ENCODE data around the gene EVI5L.
A peak's percentile ranks its signal among the peaks of the same experiment; 100 is the strongest.
"Not testable (repeated sequence)": the region's sequence is repeated elsewhere in the genome, so short reads cannot be mapped to it uniquely, and the experiment has no call there.

EVI5L gene

GRCh38 chr19:7856109-7856591 lies 26.1 kb downstream of the EVI5L start:
- H3K4me3 Mint-ChIP-seq: no peak overlapping the region
- no peak for ATAC-seq (replicated peaks)
- peaks cover 11 to 18% of the 10 kb centered on the region in 2 donors for H3K4me1 Mint-ChIP-seq
- peaks cover 29 to 33% of the 10 kb centered on the region in 2 donors for H3K27me3 Mint-ChIP-seq
- DNase-seq: no peak
- H3K36me3 Mint-ChIP-seq: peaks cover 16 to 29% of the 10 kb centered on the region in 2 donors
- no peak overlapping the region for H3K27ac Mint-ChIP-seq
- no peaks in the 10 kb centered on the region for H3K9me3 Mint-ChIP-seq

- H3K9me3 Mint-ChIP-seq: no peaks in the 10 kb centered on the region
- peaks cover 16 to 30% of the 10 kb centered on the region in 2 donors for H3K36me3 Mint-ChIP-seq
- H3K27me3 Mint-ChIP-seq: peaks cover 37 to 38% of the 10 kb centered on the region in 2 donors
- ATAC-seq (replicated peaks) (no peak), DNase-seq (no peak)
- no peak overlapping the region for H3K27ac Mint-ChIP-seq
- no peak overlapping the region for H3K4me3 Mint-ChIP-seq
- H3K4me1 Mint-ChIP-seq: peaks cover 12 to 26% of the 10 kb centered on the region in 2 donors
Measured at GRCh38 chr19:7856679-7857663, 27.0 kb downstream of the EVI5L start.

DNA sequence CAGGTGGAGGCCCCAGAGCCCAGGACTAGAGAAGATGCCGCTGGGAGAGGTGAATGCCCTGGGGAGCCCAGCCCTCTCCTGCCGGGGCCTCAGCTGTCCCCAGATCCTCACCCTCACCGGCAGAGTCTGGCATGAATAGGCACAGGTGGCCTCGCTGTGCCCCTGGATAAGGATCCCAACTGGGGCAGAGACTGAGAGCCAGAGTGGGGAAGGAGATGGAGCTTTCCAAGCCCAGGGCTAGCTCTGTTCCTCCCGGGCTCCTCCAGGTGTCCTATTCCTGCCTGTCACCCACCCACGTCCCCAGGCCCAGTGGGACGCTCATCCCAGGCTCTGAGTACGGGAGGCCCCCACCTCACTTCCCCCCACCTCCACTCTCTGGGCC lies 27.7 kb downstream of the EVI5L start:
- H3K27ac Mint-ChIP-seq: no peak overlapping the region
- H3K4me3 Mint-ChIP-seq: no peak overlapping the region
- peaks cover 38 to 41% of the 10 kb centered on the region in 2 donors for H3K27me3 Mint-ChIP-seq
- DNase-seq: no peak
- peaks cover 16 to 30% of the 10 kb centered on the region in 2 donors for H3K36me3 Mint-ChIP-seq
- no peak for ATAC-seq (replicated peaks)
- no peaks in the 10 kb centered on the region for H3K9me3 Mint-ChIP-seq
- H3K4me1 Mint-ChIP-seq: peaks cover 12 to 28% of the 10 kb centered on the region in 2 donors

DNA sequence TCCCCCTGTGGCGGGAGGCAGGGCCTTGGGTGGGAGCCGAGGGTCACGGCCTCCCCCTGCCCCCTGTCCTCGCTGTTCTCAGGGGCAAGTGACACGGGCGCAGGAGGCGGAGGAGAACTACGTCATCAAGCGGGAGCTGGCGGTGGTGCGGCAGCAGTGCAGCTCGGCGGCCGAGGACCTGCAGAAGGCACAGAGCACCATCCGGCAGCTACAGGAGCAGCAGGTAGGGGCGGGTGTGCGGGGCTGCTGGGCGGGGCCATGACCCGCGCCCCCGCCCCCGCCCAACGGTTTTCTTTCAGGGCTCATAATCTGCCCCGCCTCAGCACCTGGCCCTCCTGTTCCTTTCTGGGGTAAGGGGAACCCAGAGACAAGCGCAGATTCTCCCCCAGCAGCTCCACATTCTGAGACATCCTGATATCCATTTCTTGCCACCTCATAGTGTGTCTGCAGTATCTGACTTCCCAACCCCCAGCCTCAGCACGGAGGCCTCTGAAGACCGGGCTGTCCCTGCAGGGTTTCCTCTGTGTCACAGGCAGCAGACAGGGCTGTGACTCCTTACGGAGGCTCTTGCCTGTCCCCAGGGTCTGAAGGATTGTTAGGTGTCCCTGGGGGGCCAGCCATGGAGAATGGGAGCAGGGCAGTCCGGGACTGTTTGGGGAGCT lies 28.2 kb downstream of the EVI5L start:
- Mint-ChIP-seq H3K36me3 (peaks cover 16 to 30% of the 10 kb centered on the region in 2 donors), H3K27ac (no peak overlapping the region), H3K27me3 (peaks cover 38 to 41% of the 10 kb centered on the region in 2 donors), H3K4me1 (peaks cover 8 to 23% of the 10 kb centered on the region in 2 donors), H3K9me3 (no peaks in the 10 kb centered on the region), H3K4me3 (peak overlapping the region in 1 of 2 donors; percentile 25)
- DNase-seq (no peak), ATAC-seq (replicated peaks) (no peak)

- not testable (repeated sequence) for ATAC-seq (replicated peaks); DNase-seq; H3K4me3 Mint-ChIP-seq; H3K27ac Mint-ChIP-seq; H3K9me3 Mint-ChIP-seq
- peaks cover 16 to 30% of the 10 kb centered on the region in 2 donors for H3K36me3 Mint-ChIP-seq
- H3K4me1 Mint-ChIP-seq: peaks cover 5 to 18% of the 10 kb centered on the region in 2 donors
- H3K27me3 Mint-ChIP-seq: peaks cover 47% of the 10 kb centered on the region in 2 donors
Measured at GRCh38 chr19:7859087-7859486, 29.1 kb downstream of the EVI5L start.

DNA sequence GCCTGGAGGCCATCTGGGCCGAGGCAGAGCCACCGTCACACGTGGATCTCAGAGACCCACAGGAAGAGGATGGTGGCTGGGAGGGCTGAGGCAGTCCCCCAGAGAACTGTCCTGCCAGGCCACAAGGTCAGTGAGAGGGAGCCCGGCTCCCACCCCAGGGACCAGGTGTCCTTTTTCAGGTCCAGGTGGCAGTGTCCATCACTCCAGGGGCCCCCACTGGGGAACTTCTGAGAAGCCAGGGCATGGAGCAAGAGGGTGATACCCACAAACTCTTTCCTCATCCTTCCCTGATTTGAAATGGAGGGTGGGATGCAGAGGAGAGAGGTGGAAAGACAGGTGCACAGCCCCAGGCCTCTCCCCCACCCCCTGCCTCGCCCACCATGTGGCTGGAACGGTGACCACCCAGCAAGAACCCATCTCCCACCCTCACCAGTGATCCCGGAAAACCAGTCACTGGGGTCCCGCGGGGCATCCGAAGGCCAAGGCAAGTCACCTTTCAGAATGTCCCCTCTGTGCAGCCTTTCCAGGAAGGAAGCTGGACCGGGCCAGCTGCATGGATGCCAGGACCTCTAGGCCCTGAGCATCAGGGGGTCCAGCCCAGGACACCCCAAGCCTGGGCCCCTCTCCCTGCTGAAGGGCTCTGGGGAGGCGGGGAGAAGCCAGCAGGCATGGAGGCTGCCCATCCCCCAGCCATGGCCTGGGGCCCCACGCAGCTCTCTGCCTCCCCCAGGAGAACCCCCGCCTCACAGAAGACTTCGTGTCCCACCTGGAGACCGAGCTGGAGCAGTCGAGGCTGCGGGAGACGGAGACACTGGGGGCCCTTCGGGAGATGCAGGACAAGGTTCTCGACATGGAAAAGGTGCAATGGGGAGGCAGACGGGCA lies 30.1 kb downstream of the EVI5L start:
- Mint-ChIP-seq H3K27ac (no peak overlapping the region), H3K9me3 (no peaks in the 10 kb centered on the region), H3K4me3 (no peak overlapping the region), H3K4me1 (peaks cover 6 to 24% of the 10 kb centered on the region in 2 donors), H3K27me3 (peaks cover 56% of the 10 kb centered on the region in 2 donors), H3K36me3 (peaks cover 17 to 28% of the 10 kb centered on the region in 2 donors)
- DNase-seq (no peak), ATAC-seq (replicated peaks) (no peak)

- DNase-seq (no peak), ATAC-seq (replicated peaks) (no peak)
- Mint-ChIP-seq H3K4me1 (peaks cover 10 to 29% of the 10 kb centered on the region in 2 donors), H3K27me3 (peaks cover 63 to 64% of the 10 kb centered on the region in 2 donors), H3K27ac (no peak overlapping the region), H3K9me3 (no peaks in the 10 kb centered on the region), H3K4me3 (peak overlapping the region; percentile 41 to 65), H3K36me3 (peaks cover 15 to 28% of the 10 kb centered on the region in 2 donors)
Measured at GRCh38 chr19:7860714-7861618, 30.9 kb downstream of the EVI5L start.

DNA sequence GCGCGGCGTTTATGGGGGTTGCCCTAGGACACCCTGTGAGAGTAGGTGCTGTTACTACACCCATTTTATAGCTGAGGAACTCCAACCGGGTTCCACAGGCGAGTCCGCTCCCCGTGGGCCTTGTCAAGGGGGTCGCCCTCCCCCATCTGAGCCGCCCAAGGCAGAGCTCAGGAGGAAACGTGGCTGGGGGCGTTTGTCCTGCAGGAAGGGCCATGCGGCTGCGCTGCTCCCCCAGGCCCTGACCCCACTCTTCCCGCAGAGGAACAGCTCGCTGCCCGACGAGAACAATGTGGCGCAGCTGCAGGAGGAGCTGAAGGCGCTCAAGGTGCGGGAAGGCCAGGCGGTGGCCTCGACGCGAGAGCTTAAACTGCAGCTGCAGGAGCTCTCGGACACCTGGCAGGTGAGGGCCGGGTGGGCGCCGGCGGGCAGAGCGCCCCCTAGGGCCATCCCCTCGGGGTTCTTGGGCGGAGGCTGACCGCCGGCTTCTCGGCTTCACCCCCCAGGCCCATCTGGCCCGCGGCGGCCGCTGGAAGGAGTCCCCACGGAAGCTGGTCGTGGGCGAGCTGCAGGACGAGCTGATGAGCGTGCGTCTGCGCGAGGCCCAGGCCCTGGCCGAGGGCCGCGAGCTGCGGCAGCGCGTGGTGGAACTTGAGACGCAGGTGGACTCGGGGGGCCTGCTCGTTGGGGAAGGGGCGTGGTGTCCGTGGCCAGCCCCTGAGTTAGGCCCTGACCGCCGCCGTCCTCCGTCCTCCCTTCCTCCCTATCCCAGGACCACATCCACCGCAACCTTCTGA lies 31.8 kb downstream of the EVI5L start:
- H3K27me3 Mint-ChIP-seq: peaks cover 64 to 66% of the 10 kb centered on the region in 2 donors
- no peaks in the 10 kb centered on the region for H3K9me3 Mint-ChIP-seq
- H3K4me3 Mint-ChIP-seq: peak overlapping the region; percentile 59 to 65
- no peak overlapping the region for H3K27ac Mint-ChIP-seq
- DNase-seq (no peak), ATAC-seq (replicated peaks) (peak; percentile 21 to 22)
- H3K4me1 Mint-ChIP-seq: peaks cover 10 to 29% of the 10 kb centered on the region in 2 donors
- H3K36me3 Mint-ChIP-seq: peaks cover 11 to 23% of the 10 kb centered on the region in 2 donors

GRCh38 chr19:7862413-7862951 lies 32.5 kb downstream of the EVI5L start:
- Mint-ChIP-seq H3K27me3 (peaks cover 64 to 68% of the 10 kb centered on the region in 2 donors), H3K27ac (no peak overlapping the region), H3K4me1 (peaks cover 10 to 29% of the 10 kb centered on the region in 2 donors), H3K9me3 (no peaks in the 10 kb centered on the region), H3K4me3 (peak overlapping the region; percentile 59 to 65), H3K36me3 (peaks cover 10 to 19% of the 10 kb centered on the region in 2 donors)
- ATAC-seq (replicated peaks) (peak; percentile 44 to 61), DNase-seq (no peak)

- H3K9me3 Mint-ChIP-seq: no peaks in the 10 kb centered on the region
- no peak overlapping the region for H3K27ac Mint-ChIP-seq
- H3K27me3 Mint-ChIP-seq: peaks cover 62 to 72% of the 10 kb centered on the region in 2 donors
- DNase-seq: no peak
- ATAC-seq (replicated peaks): peak; percentile 23 to 24
- H3K36me3 Mint-ChIP-seq: peaks cover 10 to 18% of the 10 kb centered on the region in 2 donors
- H3K4me1 Mint-ChIP-seq: peaks cover 12 to 31% of the 10 kb centered on the region in 2 donors
- H3K4me3 Mint-ChIP-seq: peak overlapping the region; percentile 15 to 29
Measured at GRCh38 chr19:7863157-7863970, 33.3 kb downstream of the EVI5L start.

- Mint-ChIP-seq H3K27me3 (peaks cover 59 to 78% of the 10 kb centered on the region in 2 donors), H3K36me3 (peaks cover 10 to 16% of the 10 kb centered on the region in 2 donors), H3K4me3 (peak overlapping the region; percentile 29 to 39), H3K4me1 (peaks cover 18 to 39% of the 10 kb centered on the region in 2 donors), H3K9me3 (no peaks in the 10 kb centered on the region), H3K27ac (no peak overlapping the region)
- ATAC-seq (replicated peaks) (no peak), DNase-seq (no peak)
Measured at GRCh38 chr19:7863971-7864689, 34.1 kb downstream of the EVI5L start.

All from stimulated activated naive B cell treated with anti-CD40 and anti-IgM and Interleukin-4, amounts not matched to agents 10 μg/mL and 1 μg/mL and 100 μg/mL, for 72 hours (primary cell).